ENCODE results near the gene NFE2L1.
"Not testable (repeated sequence)": the region's sequence is repeated elsewhere in the genome, so short reads cannot be mapped to it uniquely, and the experiment has no call there.

The NFE2L1 gene, protein sequence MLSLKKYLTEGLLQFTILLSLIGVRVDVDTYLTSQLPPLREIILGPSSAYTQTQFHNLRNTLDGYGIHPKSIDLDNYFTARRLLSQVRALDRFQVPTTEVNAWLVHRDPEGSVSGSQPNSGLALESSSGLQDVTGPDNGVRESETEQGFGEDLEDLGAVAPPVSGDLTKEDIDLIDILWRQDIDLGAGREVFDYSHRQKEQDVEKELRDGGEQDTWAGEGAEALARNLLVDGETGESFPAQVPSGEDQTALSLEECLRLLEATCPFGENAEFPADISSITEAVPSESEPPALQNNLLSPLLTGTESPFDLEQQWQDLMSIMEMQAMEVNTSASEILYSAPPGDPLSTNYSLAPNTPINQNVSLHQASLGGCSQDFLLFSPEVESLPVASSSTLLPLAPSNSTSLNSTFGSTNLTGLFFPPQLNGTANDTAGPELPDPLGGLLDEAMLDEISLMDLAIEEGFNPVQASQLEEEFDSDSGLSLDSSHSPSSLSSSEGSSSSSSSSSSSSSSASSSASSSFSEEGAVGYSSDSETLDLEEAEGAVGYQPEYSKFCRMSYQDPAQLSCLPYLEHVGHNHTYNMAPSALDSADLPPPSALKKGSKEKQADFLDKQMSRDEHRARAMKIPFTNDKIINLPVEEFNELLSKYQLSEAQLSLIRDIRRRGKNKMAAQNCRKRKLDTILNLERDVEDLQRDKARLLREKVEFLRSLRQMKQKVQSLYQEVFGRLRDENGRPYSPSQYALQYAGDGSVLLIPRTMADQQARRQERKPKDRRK

DNA sequence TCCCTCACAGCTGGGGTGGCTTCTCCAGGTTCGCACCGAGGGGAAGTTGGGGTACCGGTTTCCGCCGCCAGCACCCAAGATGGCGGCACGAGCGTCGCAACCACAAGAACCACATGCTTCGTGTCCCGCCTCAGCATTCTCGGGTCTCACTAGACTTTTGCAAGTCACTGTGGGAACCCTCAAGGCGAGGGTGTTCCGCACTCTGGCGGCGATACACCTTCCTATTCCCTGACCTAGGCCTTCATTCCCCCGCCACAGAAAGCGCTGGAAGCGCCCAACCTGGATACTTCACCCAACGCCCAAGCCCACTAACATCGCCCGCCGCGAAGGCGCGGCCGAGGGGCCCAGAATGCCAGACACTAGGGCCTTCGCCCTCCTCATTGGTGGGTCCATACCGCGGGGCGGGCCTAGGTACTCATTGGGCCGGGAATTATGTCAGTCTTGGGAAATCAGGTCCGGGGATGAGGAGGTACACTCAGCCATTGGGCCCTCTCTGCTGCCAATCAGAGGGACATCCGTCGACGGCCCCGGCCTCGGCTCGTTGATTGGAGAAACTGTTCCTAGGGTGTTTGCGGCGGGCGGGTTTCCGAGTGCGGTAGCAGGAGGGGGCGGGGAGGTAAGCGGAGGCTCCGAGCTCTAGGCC, at the start of gene NFE2L1:
NFE2L1 (plus strand) TSS at position 619 of the 643 bp plus-strand sequence. CDS start 2,760 bp downstream, outside the sequence.
- peak within 1 kb of the TSS; percentile 95 for H3K4me3 ChIP-seq (ENCODE audit: low read length)
- peak; percentile 100 for DNase-seq (ENCODE audit: low read depth)
- TF ChIP-seq, protein P1, sequence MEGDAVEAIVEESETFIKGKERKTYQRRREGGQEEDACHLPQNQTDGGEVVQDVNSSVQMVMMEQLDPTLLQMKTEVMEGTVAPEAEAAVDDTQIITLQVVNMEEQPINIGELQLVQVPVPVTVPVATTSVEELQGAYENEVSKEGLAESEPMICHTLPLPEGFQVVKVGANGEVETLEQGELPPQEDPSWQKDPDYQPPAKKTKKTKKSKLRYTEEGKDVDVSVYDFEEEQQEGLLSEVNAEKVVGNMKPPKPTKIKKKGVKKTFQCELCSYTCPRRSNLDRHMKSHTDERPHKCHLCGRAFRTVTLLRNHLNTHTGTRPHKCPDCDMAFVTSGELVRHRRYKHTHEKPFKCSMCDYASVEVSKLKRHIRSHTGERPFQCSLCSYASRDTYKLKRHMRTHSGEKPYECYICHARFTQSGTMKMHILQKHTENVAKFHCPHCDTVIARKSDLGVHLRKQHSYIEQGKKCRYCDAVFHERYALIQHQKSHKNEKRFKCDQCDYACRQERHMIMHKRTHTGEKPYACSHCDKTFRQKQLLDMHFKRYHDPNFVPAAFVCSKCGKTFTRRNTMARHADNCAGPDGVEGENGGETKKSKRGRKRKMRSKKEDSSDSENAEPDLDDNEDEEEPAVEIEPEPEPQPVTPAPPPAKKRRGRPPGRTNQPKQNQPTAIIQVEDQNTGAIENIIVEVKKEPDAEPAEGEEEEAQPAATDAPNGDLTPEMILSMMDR (conservative IDR thresholded peaks at IDR 0.05; ENCODE audit: low read length) = no peak

DNA sequence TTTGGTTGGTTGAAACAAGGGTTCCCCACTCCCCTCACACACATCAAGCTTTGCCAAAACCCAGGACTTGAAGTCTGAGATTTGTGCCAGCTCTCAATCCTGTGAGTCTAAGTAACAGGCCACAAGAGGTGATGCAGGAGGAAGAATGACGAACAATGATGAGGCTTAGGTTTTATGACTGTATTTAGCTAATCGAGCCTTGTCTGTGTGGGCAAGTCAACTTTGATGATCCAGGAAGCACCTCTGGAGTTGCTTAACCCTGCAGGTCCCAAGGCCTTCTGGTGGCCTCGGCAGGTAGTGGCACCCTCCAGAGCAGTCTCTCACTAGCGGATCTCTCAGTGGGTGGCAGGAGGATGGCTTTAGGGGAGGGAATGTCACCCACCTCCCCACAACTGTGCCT, 48.6 kb upstream of the NFE2L1 start:
- H3K4me3 ChIP-seq (ENCODE audit: low read length) = no peak overlapping the region
- TF ChIP-seq, protein P1 (conservative IDR thresholded peaks at IDR 0.05; ENCODE audit: low read length) = no peak
- DNase-seq (ENCODE audit: low read depth) = peak; percentile 42

DNA sequence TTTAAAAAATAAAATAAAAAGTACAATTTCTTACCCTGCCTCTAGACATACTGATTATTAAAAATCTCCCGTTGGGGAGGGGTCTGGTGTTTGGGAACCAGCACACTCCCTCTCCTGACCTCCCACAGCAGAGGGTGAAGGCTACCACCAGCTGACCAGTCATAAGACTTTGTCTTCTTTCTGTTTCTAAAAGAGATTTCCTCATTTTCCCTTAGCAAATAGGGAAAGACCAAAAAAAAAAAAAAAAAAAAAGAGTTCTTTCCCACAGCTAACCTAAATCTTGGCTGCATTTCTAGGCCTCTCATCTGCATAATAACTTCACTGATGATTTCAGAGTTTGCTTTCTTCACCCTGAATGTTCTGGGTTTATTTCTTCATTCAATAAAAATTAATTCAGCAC, 47.0 kb upstream of the NFE2L1 start:
- H3K4me3 ChIP-seq (ENCODE audit: low read length) = no peak overlapping the region
- peak; percentile 34 for DNase-seq (ENCODE audit: low read depth)
- TF ChIP-seq, protein P1 (conservative IDR thresholded peaks at IDR 0.05; ENCODE audit: low read length) = no peak

DNA sequence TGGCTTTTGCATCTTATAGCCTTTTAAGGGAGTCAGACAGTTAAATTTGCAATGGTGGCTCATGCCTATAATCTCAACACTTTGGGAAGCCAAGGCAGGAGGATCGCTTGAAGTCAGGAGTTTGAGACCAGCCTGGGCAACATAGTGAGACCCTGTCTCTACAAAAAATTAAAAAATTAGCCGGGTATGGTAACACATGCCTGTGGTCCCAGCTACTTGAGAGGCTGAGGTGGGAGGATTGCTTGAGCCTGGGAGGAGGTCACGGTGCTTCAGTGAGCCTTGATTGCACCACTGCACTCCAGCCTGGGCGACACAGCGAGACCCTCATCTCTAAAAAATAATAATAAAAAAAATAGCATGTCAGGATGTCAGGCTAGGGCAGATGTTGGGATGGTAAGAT, 46.5 kb upstream of the NFE2L1 start:
- not testable (repeated sequence) for H3K4me3 ChIP-seq (ENCODE audit: low read length); DNase-seq (ENCODE audit: low read depth)

DNA sequence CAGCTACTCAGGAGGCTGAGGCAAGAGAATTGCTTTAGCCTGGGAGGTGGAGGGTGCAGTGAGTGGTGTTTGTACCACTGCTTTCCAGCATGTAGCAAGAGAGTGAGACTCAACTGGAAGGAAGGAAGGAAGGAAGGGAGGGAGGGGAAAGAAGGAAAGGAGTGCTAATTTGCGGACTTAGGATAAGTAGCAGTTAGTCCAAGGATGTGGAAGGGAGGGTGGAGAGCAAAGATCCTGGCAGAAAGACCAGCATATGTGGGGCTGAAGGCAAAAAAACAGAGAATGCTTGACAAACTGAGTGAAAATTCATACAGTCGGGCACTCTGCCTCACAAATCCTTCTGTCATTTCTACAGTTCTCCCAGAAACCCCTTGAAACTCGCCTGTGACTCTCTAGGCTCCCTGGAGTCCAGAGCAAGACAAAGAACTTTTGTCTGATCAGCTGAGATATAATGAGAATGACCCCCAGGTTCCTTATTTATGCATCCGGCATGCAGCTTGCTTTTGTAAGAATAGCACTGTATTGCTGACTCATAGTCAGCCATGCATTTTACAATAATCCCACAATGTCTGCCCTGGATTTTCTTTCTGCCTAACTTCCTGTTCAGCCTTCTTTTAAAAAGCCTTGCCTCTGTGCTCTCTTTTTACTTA, 45.8 kb upstream of the NFE2L1 start:
- TF ChIP-seq, protein P1 (conservative IDR thresholded peaks at IDR 0.05; ENCODE audit: low read length) = no peak
- no peak overlapping the region for H3K4me3 ChIP-seq (ENCODE audit: low read length)
- DNase-seq (ENCODE audit: low read depth) = peak; percentile 77

DNA sequence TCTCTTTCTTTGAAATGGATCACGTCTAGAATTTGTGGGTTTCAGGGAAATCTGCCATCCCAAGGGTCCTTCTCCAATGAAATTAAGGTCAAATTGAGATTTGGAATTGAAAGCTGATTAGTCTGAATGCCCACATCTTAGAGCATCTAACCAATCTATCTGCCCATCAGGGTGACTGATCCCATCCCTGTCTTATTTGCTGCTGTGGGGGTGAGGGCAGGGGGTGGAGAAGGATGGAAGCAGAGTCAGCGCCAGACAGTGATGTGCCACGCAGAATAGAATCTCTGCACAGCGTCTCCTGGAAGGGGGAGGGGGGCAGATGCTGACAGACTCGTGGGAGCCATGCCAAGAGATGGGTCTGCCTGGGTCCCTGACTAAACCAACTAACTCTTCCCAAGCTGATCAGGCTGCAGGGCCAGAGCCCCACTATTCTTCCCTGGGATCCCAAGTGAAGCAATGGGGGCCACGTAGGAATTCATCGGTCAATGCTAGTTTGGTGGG, 45.2 kb upstream of the NFE2L1 start:
- no peak for DNase-seq (ENCODE audit: low read depth)
- TF ChIP-seq, protein P1 (conservative IDR thresholded peaks at IDR 0.05; ENCODE audit: low read length) = no peak
- H3K4me3 ChIP-seq (ENCODE audit: low read length) = no peak overlapping the region

Measured in AG10803 (cell line).